Activated gamma-delta T cell treated with anti-CD3 and anti-CD28 coated beads, Interleukin-2, amount 50 U/mL, for 16 hours (primary cell): ENCODE measurements around the gene TXN2.
A peak's percentile ranks its signal among the peaks of the same experiment; 100 is the strongest.

Source experiments
- DNase-seq: peaks from one replicate; pipeline ENCODE4 v3.0.0-alpha.2; 2020; ENCODE audit warnings: low read depth

TXN2 gene

DNA sequence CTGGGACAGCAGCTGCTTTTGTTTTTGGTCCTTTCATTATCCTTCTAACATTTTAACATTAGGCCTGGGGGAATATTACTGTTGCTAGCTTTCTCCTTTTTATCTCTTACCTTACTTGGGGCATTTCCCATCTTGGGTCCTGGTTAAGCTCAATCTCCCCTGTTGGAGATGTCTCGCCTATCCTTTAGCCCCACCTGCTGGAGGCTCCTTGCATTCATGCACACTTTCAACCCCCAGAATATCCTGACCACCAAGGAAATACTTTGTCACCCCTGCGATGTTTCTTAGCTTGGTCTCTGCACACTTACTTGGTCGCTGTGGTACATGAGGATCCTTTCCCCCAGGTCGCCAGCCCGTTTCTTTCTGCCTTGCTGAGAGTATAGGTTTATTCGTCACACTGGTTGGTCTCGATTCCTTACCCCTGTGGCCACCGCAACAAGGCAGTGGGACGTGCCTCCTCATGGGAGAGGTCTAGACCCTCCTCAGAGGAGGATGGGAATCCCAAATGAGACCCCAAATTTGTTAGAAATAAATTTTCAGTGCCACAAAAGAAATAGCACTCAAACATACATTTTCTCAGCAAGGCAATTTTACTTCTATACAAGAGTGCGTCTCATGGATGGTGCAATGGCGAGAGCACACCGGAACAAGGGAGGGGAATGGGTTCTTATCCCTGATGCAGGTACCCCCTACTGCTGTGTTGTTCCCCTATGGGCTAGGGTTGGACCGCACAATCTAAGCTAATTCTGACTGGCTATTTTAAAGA is 5.4 kb upstream of the TXN2 start:
- peak; percentile 56 for DNase-seq

DNA sequence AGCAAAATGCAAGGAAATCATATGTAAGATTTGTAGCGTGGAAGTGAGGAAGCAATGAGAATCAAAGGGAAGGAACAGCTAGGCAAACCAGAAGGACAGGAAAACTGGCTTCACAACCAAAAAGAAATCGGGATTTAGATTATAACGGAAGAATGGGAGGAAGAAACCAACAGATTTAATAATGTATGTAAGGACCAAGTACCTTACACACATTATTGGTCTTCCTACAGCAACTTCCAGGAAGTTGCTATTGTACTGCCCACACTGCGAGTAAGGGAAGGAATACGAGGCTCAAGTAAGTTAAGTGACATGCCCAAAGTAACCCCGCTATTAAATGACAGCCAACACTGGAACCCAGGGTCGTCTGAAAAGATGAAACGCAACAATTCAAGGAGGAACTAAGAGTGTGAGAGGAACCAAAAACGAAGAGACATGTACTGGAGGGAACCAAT is 473 bp downstream of the TXN2 start:
- DNase-seq: no peak

DNA sequence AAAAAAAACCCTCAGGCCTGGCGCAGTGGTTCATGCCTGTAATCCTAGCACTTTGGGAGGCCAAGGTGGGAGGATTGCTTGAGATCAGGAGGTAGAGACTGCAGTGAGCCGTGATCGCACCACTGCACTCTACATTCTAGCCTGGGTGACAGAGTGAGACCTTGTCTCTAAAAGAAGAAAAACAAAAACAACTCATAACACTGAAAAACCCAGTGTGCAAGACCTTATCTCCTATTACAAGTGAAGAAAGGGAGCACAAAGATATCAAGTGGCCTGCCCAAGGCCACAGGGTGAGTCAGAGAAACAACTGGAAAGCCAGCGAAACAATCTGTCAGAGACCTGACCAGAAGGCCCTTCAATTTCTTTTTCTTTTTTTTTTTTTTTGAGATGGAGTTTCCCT is 2.5 kb downstream of the TXN2 start:
- no peak for DNase-seq

DNA sequence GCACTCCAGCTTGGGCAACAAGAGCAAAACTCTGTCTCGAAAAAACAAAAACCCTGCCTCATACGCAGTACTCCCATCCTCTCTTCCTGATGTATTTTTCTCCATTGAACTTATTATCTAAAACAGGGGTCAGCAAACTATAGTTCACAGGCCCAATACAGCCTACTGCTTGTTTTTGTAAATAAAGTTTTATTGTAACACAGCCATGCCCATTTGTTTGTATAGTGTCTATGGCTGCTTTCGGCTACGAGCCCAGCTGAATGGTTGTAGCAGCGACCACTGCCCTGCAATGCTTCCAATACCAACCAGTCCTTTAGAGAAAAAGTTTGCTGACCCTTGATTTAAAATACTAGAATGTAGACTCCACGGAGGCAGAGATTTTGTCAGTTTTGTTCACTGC is 6.1 kb downstream of the TXN2 start:
- DNase-seq: no peak

DNA sequence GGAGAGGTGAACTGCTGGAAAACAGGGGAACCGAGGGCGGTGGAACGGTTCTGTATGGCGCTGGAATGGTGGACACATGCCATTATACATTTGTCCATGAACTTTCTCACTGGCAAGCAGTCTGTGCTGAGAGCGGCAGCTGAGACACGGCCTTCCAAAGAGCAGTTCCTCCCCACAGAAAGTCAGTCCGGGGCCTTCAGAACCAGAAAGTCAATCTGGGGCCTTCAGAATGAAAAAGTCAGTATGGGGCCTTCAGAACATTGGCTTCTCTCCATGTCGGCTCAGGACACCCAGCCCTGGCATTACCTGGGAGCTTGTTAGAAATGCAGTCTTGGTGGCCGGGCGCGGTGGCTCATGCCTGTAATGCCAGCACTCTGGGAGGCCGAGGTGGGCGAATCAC is 8.8 kb downstream of the TXN2 start:
- no peak for DNase-seq

DNA sequence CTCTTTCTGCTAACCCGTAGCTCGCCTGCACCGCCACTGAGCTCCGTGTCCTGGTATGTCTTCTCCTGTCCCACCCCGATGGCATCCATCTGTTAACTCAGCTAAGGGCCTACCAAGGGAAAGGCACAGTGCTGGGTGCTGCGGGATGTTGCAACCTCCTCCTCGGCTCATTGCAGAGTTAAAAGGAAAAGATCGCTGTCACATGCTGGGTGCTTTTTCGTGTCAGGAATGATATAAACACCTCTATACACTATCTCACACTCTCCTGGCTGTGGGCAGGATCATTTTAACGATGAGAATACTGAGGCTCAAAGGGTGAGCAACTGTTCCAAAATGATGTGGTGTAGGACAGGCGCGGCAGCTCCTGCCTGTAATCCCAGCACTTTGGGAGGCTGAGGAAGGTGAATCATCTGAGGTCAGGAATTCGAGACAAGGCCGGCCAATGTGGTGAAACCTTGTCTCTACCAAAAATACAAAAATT is 10.1 kb downstream of the TXN2 start:
- no peak for DNase-seq

GRCh38 chr22:36470994-36471331 is 10.5 kb downstream of the TXN2 start:
- DNase-seq: no peak

GRCh38 chr22:36470162-36470993 is 11.1 kb downstream of the TXN2 start:
- DNase-seq: peak; percentile 72

DNA sequence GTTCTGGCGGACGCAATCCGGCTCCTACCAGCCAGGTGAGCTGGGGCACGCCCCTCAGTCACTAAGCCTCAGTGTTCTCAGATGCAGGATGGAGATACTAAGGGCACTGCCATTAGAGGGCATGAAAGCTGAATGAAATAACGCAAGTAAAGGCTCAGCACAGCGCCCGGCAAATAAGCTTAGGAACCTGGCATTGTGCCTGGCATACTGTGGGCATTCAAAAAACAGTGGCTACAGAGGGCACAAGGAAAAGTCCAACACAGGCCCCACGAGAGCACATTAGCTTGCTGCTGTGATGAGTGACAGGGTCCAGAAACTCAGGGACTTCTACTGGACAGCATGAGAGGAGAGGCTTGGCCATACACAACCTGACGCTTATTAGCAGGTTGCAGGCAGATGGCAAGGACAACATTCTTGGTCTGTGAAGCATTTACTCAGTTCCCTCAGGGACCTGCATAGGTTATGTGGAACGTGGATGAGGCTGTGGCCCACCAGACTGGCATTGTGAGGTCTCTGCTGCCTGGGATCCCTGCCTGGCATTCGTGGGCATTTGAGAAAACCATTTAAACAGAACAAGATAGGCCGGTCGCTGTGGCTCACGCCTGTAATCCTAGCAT is 12.2 kb downstream of the TXN2 start:
- DNase-seq: no peak

DNA sequence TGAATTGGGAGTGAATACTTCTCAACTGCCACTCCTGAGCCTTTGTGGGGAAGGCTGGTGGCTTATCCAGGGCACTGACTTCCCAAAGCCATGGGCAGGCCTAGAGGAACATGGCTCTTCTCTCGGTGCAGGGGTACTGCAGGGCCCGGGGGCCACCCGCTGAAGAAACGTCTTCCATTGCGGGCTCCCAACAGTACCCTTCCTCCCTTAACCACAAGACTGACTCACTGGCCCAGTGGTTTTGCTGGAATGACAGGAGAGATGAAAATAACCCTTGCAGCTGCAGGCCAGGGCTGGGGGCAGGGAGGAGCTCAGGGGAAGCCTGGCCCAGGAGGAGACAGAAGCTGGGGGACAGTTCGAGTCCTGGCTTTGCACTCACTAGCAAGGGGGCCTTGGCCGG is 13.5 kb downstream of the TXN2 start:
- DNase-seq: no peak

GRCh38 chr22:36467042-36467810 is 14.2 kb downstream of the TXN2 start:
- DNase-seq: no peak

DNA sequence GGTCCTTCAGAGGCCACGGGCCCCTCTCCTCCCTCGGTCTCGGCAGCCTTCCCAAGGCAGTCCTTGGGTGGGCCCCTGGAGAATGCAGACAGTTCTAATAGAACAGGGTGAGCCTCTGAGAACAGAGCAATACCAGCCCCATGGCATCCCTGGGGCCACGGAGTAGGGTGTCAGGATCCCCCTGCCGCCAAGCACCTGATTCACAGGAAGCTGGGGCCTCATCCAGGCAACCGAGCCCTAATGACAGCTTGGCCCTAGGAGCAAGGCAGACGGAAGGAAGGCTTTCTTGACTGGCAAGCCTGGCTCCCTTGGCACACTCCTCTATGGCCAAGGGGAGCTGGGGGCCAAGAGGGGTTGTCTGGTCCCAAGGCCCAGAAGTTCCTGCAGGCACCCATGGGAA is 15.2 kb downstream of the TXN2 start:
- no peak for DNase-seq

- DNase-seq: no peak
Observed at GRCh38 chr22:36465232-36466021, 16.0 kb downstream of the TXN2 start.

DNA sequence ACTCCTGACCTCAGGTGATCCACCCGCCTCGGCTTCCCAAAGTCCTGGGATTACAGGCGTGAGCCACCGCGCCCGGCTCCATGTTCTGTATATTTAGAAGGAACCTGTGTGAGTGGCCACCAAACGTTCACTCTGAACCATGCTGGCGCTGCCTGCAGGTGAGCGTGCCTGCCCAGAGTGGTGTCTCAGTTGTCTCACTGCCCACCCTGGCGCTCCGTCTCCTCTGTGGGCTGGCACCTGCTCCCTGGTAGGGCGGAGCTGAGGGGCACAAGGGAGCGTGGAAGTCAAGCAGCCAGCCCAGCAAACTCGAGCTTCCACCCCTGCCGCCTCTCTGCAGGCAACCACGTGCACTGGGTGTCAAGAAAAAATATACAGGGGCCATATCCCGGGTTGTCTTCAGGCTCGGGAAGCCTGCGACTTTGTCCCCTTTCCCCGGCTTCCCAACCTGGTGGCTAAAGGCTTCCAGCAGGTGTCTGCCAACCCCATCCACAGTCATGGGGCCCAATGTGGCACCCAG is 16.7 kb downstream of the TXN2 start:
- no peak for DNase-seq

GRCh38 chr22:36463783-36464184 is 17.7 kb downstream of the TXN2 start:
- no peak for DNase-seq

DNA sequence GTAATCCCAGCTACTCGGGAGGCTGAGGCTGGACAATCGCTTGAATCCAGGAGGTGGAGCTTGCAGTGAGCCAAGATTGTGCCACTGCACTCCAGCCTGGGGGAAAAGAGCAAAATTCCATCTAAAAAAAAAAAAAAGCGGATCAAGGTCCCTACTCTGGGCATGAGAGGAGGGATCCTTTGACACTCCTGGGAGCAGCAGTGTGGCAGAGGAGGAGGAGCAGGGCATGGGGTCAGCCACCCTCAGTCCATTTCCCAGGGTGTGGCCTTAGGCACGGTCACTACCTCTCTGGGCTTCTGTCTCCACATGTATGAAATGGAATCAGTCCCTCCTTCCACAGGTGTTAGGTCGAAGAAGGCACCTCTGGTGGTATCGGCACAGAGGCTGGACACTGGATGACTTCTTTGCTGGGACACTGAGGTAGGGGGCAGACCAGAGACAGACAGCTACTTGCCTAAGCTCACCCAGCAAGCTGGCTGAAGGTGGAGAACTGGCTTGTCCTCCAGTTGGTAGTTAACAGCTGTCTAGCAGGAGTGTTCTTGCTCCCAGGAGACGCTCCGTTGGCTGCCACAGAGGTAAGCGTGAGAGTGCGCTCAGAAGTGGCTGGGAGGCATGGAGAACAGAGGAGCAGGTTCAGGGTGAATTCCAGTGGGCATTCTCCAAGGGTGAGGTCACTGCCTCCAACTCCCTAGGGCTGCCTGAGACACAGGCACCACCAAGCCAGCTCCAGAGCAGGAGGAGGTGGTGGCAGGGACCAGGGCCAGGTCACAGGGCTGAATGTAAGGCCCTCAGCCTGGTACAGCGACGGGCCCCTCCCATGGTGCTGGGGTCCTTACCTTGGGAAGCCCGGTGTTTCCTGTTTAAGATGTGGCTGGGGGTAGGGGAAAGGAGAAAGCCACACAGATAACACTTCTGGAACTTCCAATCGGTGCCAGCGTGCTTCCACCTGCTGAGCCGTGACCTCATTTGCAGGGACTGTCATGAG is 19.5 kb downstream of the TXN2 start:
- DNase-seq: no peak

GRCh38 chr22:36460202-36460601 is 21.2 kb downstream of the TXN2 start:
- DNase-seq: no peak

DNA sequence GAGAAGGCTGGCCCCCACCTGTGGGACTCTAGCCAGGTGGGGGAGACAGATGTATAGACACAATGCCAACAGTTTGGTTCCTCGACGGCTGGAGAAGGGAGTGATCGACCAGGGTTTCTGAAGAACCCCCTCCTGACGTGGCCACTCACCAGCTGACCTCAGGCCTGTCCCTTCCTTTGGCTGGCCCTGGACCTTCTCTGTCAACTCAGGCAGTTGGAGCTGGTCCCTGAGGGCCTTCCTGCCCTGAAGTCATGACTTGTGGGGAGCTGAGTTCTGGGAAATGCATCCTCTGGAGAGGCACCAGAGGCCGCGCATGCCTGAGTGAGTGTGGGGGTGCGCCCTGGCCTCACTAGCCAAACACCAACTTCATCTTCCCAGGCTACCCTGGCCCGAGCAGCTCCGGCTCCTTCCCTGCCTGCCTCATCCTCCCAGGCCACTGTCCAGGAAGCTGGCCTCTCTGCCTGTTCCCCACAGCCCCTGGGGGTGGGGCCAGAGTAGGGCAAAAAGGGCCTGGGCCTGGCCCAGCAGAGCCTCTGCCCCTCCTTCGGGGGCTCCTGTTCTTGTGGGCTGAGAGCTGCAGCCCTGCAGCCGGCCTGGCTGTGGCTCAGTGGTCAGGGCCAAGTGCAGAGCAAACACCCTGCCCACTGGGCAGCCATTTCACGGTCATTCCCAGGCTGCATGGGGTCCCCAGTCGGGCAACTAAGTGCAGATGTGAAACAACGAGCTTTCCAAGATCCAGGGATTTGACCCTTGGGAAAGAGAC is 23.6 kb downstream of the TXN2 start:
- DNase-seq: no peak

DNA sequence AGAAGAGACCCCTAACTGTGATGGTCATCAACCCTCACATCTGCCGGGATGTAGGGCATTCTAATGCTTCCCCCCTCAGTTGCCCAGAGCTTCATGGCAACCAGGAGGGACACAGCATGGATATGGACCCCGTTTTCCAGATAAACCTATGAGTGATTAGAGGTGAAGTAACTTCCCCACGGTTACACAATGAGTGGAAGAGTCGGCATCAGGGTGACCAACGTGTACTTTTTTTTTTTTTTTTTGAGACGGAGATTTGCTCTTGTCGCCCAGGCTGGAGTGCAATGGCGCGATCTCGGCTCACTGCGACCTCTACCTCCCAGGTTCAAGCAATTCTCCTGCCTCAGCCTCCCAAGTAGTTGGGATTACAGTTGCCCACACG is 25.0 kb downstream of the TXN2 start:
- no peak for DNase-seq
